OCI-LY7 (cell line): ENCODE results near the gene SLC2A13. TPM values are rescaled to one million over a fixed set of nuclear protein-coding genes. Genes with fewer than 3 reads are reported as not detected.

Source experiments
- BruUV-seq: library from RNA; stranded (reverse); fragments of 400-500 nt; replicated peaks from 2 replicates; lab custom pipeline; 2021; lab: Mats Ljungman, UMichigan
- CTCF ChIA-PET: fragments of 300-600 bp; sonication (Branson Sonifier 250); formaldehyde crosslinking; loops from one replicate; lab custom pipeline; 2022; ENCODE audit warnings: antibody characterized with exemption; ENCODE audit not compliant: unreplicated experiment; lab: Charles Lee
- POLR2A ChIA-PET: fragments of 300-600 bp; sonication (Branson Sonifier 250); formaldehyde crosslinking; loops from one replicate; lab custom pipeline; 2022; ENCODE audit warnings: antibody characterized with exemption; lab: Charles Lee
- DNase-seq: peaks from one replicate; pipeline ENCODE4 v3.0.0-alpha.2; 2015; ENCODE audit warnings: low spot score
- H2AFZ ChIP-seq: fragments of 200-600 bp; sonication (generic), shearing (Covaris generic); 2 replicates; pipeline ENCODE4 v1.6.1; 2014; ENCODE audit warnings: mild to moderate bottlenecking, antibody characterized with exemption, low read length, moderate library complexity
- H3K27ac ChIP-seq: fragments of 200-600 bp; sonication (generic); 2 replicates; pipeline ENCODE4 v1.5.1; 2014; ENCODE audit warnings: mixed run types, low read depth, mild to moderate bottlenecking, moderate library complexity, low read length, inconsistent platforms; ENCODE audit not compliant: poor library complexity, severe bottlenecking
- H3K36me3 ChIP-seq: fragments of 200-600 bp; sonication (generic); 2 replicates; pipeline ENCODE4 v1.6.1; 2014; ENCODE audit warnings: mild to moderate bottlenecking, antibody characterized with exemption, low read length, moderate library complexity, mixed read lengths; ENCODE audit not compliant: insufficient read depth
- H3K4me1 ChIP-seq: fragments of 200-600 bp; sonication (generic); 2 replicates; pipeline ENCODE4 v1.5.1; 2014; ENCODE audit warnings: mild to moderate bottlenecking, low read length; ENCODE audit not compliant: insufficient read depth, poor library complexity, severe bottlenecking
- H3K4me2 ChIP-seq: fragments of 200-600 bp; sonication (generic); 2 replicates; pipeline ENCODE4 v1.6.1; 2014; ENCODE audit warnings: mild to moderate bottlenecking, low read length
- H3K4me3 ChIP-seq: fragments of 200-600 bp; sonication (generic); 2 replicates; pipeline ENCODE4 v1.5.1; 2014; ENCODE audit warnings: mild to moderate bottlenecking, low read depth, low read length; ENCODE audit not compliant: poor library complexity, severe bottlenecking
- H3K79me2 ChIP-seq: fragments of 200-600 bp; sonication (generic); 2 replicates; pipeline ENCODE4 v1.6.1; 2016; ENCODE audit warnings: low read depth, mild to moderate bottlenecking, low read length, moderate library complexity, mixed read lengths; ENCODE audit not compliant: insufficient read depth
- H3K9me2 ChIP-seq: fragments of 200-600 bp; sonication (generic); 2 replicates; pipeline ENCODE4 v1.6.1; 2016; ENCODE audit warnings: mild to moderate bottlenecking, low read length, mixed read lengths; ENCODE audit not compliant: insufficient read depth
- H3K9me3 ChIP-seq: fragments of 200-600 bp; sonication (generic); 2 replicates; pipeline ENCODE4 v1.6.1; 2014; ENCODE audit warnings: mild to moderate bottlenecking, mixed run types, low read length, mixed read lengths
- H4K20me1 ChIP-seq: fragments of 200-600 bp; sonication (generic); 2 replicates; pipeline ENCODE4 v1.6.1; 2014; ENCODE audit warnings: mild to moderate bottlenecking, antibody characterized with exemption, low read length, moderate library complexity, mixed read lengths; ENCODE audit not compliant: insufficient read depth
- CTCF ChIP-seq: fragments of 200-600 bp; sonication (generic); conservative IDR thresholded peaks from 2 replicates; pipeline ENCODE4 v1.5.1; 2014; ENCODE audit warnings: mild to moderate bottlenecking, antibody characterized with exemption, low read length, moderate library complexity, mixed read lengths
- EZH2phosphoT487 ChIP-seq: fragments of 200-600 bp; sonication (generic); IDR thresholded peaks from 2 replicates; pipeline ENCODE4 v1.6.1; 2018; ENCODE audit warnings: low read depth, borderline replicate concordance, mild to moderate bottlenecking, mixed run types, antibody characterized with exemption, low read length, moderate library complexity, mixed read lengths
- intact Hi-C: fragments of 100-400 bp; cut with micrococcal nuclease; formaldehyde crosslinking; loops from one replicate; pipeline ENCODE4 v1.10.0; 2022; ENCODE audit not compliant: unreplicated experiment
- total RNA-seq, 2 experiments: library from RNA; depleted of rRNA in 1 of 2; stranded (reverse); fragments of >200 nt in 1 of 2; shearing (Covaris generic) in 1 of 2; gene quantifications; 2 replicates each; pipeline ENCODE4 v1.2.3, GENCODE V29; 2014 to 2022

The SLC2A13 gene
- total RNA-seq, 2 experiments from 2014 or later: 12.4 to 16.5 TPM

- ChIA-PET CTCF (no interaction called here), POLR2A (interaction anchor here (0.6 to 1.4 kb wide), 3 partner anchors 142 to 183 kb away, joined by 3 read pairs; no protein-coding TSS in a partner anchor)
- DNase-seq: no peak
- Histone ChIP-seq H2AFZ (peak overlapping the region; percentile 29; the same call in 1 of the 2 replicates), H3K36me3 (no peaks in the 10 kb centered on the region), H3K9me3 (no peaks in the 10 kb centered on the region), H3K27ac (no peak overlapping the region), H3K4me3 (no peak overlapping the region), H3K4me1 (peaks cover 19% of the 10 kb centered on the region), H4K20me1 (no peaks in the 10 kb centered on the region), H3K79me2 (no peaks in the 10 kb centered on the region), H3K4me2 (no peak overlapping the region), H3K9me2 (no peaks in the 10 kb centered on the region)
- intact Hi-C loops: loop anchor here (1.0 to 2.0 kb wide), 3 partner anchors 71 to 221 kb away; partner anchors contain the start of gene LRRK2
- no TSS peak for BruUV-seq
- TF ChIP-seq CTCF (no peak), EZH2phosphoT487 (no peak)
These were observed 47.6 kb upstream of the SLC2A13 start for GRCh38 chr12:40153432-40153831.

DNA sequence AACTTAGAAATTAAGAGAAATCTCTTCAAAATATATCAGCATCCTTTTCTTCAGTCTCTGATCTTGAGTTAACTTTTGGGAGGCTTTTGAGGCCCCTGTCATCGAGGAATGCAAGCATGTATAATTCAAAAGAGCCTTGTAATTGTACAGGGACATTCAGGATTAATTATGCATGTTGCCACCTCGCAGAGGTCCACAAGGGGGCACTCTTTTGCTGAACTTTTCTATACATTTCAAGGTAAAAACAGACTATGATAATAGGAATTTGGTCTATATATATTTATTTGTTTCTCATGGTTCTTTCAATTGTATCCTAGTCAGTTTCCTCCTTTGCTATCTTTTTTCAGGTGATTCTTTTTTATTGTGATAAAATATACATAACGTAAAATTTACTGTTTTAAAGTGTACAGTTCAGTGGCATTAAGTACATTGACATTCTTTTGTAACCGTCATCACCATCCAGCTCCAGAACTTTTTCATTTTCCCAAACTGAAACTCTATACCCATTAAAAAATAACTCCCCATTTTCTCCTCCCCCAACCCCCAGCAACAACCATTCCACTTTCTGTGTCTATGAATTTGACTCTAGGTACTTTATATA lies 47.0 kb upstream of the SLC2A13 start:
- BruUV-seq: no TSS peak
- CTCF ChIA-PET: no interaction called here
- TF ChIP-seq EZH2phosphoT487 (no peak), CTCF (peak; percentile 98)
- Histone ChIP-seq H3K79me2 (no peaks in the 10 kb centered on the region), H3K4me3 (no peak overlapping the region), H3K27ac (no peak overlapping the region), H3K9me3 (no peaks in the 10 kb centered on the region), H3K4me2 (no peak overlapping the region), H4K20me1 (no peaks in the 10 kb centered on the region), H2AFZ (peak overlapping the region; percentile 29; the same call in 1 of the 2 replicates), H3K4me1 (peaks cover 16% of the 10 kb centered on the region), H3K9me2 (no peaks in the 10 kb centered on the region), H3K36me3 (no peaks in the 10 kb centered on the region)
- POLR2A ChIA-PET: interaction anchor here (0.6 to 1.4 kb wide), 3 partner anchors 141 to 163 kb away, joined by 3 read pairs; no protein-coding TSS in a partner anchor
- peak; percentile 77 for DNase-seq
- intact Hi-C loops: loop anchor here (1.0 to 2.0 kb wide), 3 partner anchors 72 to 222 kb away; partner anchors contain the start of gene LRRK2
